GM12892 (cell line): ENCODE data around the gene MAML3.

ENCODE experiments used
- DNase-seq: peaks from one replicate; pipeline ENCODE4 v3.0.0; 2011; ENCODE audit not compliant: insufficient read length
- FAIRE-seq: peaks from 2 replicates; lab custom pipeline; 2011; peaks lifted over from hg19 to GRCh38; lab: Jason Lieb, UNC
- POLR2A ChIP-seq: IDR thresholded peaks from 2 replicates; pipeline ENCODE4 v1.6.1; 2011; ENCODE audit warnings: low read depth, low read length, control low read depth
- POLR2AphosphoS5 ChIP-seq: IDR thresholded peaks from 2 replicates; pipeline ENCODE4 v1.6.1; 2011; ENCODE audit warnings: low read depth, low read length, control low read depth
- TAF1 ChIP-seq: IDR thresholded peaks from 2 replicates; pipeline ENCODE4 v1.6.1; 2011; ENCODE audit warnings: low read depth, mild to moderate bottlenecking, control low read depth, low read length, borderline replicate concordance

Gene MAML3

DNA sequence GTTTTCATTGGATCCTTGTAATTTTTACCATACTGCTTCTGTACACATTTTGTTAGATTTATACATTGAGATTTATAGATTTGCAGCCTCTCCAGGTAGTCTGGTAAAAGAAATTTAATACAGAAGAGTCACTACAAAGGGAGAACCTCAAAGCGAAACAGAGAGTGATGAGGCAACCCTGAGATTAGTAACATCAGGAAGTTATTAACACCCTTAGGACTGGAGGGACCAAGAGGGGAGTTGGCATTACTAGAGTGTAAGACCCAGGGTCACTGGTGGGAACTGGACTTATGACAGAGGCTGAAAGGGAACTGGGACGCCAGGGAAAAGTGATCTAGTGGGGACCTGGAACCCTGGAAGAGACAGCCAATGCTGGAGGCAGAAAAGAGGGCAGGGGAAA is 20.6 kb upstream of the MAML3 start:
- FAIRE-seq, result no peak
- DNase-seq, result no peak
- TF ChIP-seq POLR2AphosphoS5, result no peak
- TF ChIP-seq POLR2A, result no peak
- TF ChIP-seq TAF1, result no peak

DNA sequence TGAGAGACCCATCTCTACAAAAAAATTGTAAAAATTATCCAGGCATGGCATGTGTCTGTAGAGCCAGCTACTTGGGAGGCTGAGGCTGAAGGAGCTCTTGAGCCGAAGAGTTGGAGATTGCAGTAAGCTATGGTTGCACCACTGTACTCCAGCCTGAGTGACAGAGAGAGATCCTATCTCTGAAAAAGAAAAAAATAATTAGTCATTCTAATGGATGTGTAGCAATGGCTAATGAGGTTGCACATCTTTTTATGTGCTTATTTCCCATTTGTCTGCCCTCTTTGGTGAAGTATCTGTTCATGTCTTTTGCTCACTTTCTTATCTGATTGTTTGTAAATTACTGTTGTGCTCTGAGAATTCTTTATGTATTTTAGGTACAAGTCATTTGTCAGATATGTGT is 19.0 kb upstream of the MAML3 start:
- DNase-seq, result no peak
- no peak for FAIRE-seq

DNA sequence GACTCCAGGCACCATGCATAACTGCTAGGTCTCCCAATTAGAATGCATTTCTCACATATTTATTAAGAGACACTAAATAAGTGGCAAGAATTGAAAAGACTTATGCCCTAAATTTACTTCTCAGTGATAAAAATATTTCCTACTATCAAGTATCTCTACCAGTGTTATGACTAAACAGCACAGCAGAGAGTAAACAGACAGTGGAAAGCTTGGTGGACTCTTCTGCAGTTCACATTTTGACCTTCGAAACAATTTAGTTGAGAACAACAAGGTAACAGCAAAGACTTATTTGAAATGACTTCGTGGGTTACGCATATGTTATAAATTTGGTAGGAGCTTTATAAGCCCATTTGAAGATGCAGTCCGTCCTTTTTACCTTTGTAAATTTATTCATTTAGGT is 16.3 kb upstream of the MAML3 start:
- TF ChIP-seq POLR2A (no peak), POLR2AphosphoS5 (no peak), TAF1 (no peak)
- FAIRE-seq (no peak), DNase-seq (no peak)

More for the DNA sequence above, 19.0 kb upstream of the MAML3 start:
- no peak for TF ChIP-seq POLR2AphosphoS5
- no peak for TF ChIP-seq POLR2A
- TF ChIP-seq TAF1, result no peak

DNA sequence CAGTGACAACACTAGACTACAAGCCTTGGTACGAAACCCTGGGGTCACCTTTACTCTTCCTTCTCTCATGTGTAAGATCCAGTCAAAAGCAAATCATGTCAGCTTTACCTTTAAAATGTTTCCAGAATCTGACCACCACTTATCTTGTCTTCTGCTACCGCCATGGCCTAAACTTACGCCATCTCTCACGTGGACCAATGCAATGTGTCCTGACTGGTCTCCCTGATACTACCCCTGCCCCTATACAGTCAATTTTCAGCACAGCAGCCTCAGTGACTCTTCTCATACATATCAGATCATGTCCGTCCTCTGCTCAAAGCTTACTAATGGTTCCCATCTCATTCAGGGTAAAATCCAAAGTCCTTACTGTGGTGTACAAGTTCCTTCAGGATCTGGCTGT is 15.0 kb upstream of the MAML3 start:
- TF ChIP-seq TAF1 (no peak), POLR2AphosphoS5 (no peak), POLR2A (no peak)
- DNase-seq (no peak), FAIRE-seq (no peak)

DNA sequence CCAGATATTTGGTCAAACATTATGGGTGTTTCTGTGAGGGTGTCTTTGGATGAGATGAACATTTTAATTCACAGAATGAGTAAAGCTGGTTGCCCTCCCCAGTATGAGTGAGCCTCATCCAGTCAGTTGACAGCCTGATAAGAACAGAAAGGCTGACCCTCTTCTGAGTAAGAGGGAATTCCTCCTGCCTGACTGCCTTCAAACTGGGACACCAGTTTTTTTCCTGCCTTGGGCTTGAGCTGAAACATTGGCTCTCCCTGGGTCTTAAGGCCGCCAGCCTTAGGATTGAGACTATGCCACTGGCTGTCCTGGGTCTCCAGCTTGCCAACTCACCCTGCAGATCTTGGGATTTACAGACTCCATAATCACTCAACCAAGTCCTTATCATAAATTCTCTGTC is 14.5 kb upstream of the MAML3 start:
- no peak for TF ChIP-seq POLR2AphosphoS5
- no peak for TF ChIP-seq POLR2A
- TF ChIP-seq TAF1, result no peak
- DNase-seq, result no peak
- no peak for FAIRE-seq

DNA sequence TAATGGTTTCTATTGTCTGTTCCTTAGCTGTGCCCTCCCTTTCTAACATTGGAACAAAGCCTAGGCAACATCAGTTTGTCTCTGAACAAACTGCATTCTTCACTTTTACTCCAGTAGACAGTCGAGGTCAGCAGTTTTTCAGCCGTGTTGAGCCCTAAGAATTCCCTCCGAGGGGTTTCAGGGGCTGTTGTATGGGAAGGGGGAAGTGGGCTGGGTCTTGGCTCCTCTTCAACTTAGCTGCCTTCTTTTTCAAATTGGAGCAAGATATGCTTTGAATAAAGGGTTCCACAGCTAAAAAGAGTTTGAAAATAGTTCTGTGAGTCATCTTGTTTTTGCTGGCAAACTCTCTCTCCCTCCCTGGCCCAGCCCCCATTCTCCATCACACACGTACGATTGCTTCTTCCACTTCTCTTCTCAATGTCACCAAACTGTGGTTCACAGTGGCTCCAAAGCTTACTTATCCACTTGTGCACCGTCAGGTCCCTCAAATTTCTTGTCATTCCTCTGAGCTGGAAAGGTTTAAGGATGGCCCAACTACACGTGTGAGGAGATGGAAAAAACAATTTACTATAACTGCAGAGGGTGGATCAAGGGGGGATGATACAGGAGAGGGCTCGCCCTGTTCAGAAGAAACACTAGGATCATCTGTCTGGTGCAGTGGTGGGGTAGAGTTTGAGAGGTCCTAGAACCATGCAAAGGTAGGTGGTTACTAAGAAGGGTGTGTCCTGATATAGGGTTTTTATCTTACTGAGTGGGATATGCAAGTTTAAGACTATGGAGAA is 9.2 kb upstream of the MAML3 start:
- TF ChIP-seq POLR2AphosphoS5, result no peak
- no peak for TF ChIP-seq TAF1
- TF ChIP-seq POLR2A, result no peak
- DNase-seq (no peak), FAIRE-seq (no peak)

DNA sequence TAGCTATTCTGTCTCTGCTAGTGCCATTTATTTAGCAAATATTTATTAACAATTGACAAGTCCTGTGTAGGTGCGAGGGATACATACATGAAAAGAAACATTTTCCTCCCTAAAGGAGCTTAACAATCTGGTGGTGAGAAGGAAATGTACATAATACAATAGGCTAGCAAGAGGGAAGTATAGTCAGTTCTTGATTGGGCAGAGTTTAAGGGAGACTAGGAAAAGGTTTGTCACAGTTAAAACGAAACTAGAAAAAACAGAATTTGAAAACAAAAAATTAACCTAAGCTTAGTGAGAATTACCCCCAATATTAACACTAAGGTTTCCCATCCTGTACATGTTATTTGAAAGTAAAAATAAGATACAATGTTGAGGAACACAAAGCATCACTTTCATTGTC is 8.6 kb upstream of the MAML3 start:
- no peak for DNase-seq
- no peak for FAIRE-seq
- TF ChIP-seq POLR2A (no peak), TAF1 (no peak), POLR2AphosphoS5 (no peak)

DNA sequence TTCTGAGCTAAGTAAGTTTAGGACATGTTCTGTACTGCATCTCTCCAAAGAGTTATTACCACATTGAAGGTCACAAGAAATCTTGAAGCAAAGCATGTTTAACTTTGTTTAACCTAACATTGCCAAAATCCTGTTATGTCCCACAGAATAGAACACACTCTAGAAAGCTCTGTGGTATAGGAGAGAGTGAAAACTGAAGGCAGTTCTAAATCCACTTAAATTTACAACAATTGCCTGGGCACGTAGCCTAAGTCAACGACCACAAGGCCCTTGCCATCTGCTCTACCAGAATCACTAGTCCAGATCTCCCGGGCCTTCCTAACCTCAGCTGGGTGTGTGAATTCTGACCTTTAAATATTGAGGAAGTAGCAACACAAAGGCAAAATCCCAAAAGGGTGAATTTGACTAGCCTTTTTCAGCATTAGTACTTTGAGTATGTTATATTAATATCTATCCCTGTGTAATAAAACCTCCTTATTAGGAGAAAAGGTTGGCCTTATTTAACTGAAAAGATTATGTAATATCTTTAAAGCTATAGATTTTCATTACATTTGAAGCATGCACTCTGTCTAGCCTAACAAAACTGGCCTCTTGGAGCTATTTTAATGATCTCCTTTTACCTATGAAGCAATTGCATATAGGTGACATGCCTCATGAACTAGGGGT is 4.5 kb upstream of the MAML3 start:
- FAIRE-seq (peak; percentile 44), DNase-seq (no peak)
- TF ChIP-seq POLR2A (no peak), POLR2AphosphoS5 (no peak), TAF1 (no peak)

DNA sequence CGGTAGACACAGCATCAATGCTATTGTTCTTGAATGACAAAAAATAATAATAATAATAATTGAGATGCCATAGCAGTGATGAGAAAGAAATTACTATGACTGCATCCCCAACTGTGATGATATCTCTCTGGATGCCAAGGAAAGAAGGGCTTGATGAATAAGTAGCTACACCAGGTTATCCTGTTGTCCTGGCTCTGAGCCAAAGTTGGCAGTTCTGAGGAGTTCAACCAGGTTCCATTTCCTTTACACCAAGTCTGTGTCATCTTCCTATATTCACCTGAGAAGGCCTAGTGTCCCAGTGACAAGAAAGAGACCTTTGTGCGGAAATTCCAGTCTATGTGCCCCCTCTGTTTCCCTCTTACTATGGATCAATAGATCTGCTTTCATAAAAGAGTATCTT is 3.4 kb upstream of the MAML3 start:
- FAIRE-seq, result no peak
- DNase-seq, result no peak
- TF ChIP-seq POLR2A, result no peak

DNA sequence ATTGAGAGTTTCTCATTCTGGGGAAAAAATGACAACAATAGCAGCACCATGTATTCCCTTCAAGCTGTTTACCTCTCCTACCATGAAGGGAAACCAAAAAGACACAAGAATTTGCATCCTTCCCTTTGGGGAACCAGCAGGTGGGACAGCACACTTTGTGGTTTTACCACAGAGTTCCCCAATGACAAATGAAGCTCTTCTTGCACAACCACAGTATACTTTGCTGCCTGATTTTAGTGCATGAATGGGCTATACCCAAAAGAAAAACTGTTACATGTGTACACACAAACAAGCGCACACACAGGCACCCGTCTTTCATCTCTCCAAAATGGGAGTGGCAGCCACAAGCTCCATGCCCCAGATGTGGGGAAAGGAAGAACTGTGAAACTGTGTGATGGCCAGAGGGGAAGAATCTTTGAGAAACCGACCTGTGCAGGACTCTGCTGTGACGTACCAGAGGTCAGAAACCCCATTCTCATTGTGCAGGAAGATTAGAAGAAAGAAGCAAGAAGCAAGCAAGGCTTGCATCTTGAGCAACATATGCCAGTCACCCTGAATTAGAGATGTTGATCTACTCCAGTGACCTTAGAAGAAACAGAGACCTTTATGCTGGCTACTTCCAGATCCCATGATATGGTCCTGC is 2.7 kb upstream of the MAML3 start:
- DNase-seq, result no peak
- FAIRE-seq, result no peak
- no peak for TF ChIP-seq POLR2AphosphoS5
- no peak for TF ChIP-seq POLR2A
- TF ChIP-seq TAF1, result no peak

DNA sequence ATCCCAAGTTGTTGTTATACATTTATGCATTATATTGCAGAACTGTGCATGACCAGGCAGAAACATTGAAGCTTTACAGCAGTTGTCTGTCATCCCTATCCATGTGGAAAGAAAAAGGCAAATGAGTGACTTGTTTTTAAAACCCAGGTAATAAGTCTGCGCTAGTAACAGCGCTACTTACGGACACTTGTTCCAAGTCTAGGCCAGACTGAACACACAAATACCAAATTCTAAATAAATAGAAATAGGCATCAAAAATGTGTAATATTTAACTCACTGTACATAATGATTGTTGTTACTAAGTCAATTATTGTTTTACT is 548 bp upstream of the MAML3 start:
- TF ChIP-seq POLR2A, result no peak
- no peak for TF ChIP-seq TAF1
- TF ChIP-seq POLR2AphosphoS5, result no peak
- DNase-seq (no peak), FAIRE-seq (no peak)

DNA sequence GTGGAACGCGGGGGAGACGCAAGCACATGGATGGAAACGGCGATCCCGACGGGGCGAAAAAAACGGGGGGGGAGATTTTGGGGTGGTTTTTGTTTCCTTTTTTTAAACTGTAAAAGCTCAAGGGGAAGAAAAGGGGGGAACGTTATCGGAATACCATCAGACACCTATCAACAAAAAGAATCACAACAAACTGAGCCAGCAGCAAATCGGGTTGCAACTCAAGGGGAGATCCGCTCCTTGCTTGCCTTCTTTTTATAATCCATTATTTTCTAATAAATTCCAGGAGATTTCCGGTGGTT is 616 bp downstream of the MAML3 start:
- no peak for TF ChIP-seq POLR2A
- no peak for TF ChIP-seq TAF1
- no peak for TF ChIP-seq POLR2AphosphoS5
- FAIRE-seq (no peak), DNase-seq (no peak)
